Left ventricle myocardium inferior (tissue), 1 donor: Measurements from ENCODE around the gene SNX8. TPM values are rescaled to one million over a fixed set of nuclear protein-coding genes. Genes with fewer than 3 reads are reported as not detected.

Experiments used
- DNase-seq: peaks from one replicate; pipeline ENCODE4 v3.0.0-alpha.2; 2020
- H3K27ac ChIP-seq: fragments of 200-600 bp; replicated peaks from 2 replicates; pipeline ENCODE4 v1.8.0; 2021
- H3K27me3 ChIP-seq: fragments of 200-600 bp; 2 replicates; pipeline ENCODE4 v1.8.0; 2021; ENCODE audit warnings: low read depth
- H3K36me3 ChIP-seq: fragments of 200-600 bp; 2 replicates; pipeline ENCODE4 v1.8.0; 2021
- H3K4me1 ChIP-seq: fragments of 200-600 bp; 2 replicates; pipeline ENCODE4 v1.8.0; 2021
- H3K4me3 ChIP-seq: fragments of 200-600 bp; 2 replicates; pipeline ENCODE4 v1.8.0; 2021; ENCODE audit warnings: mild to moderate bottlenecking, moderate library complexity
- H3K9me3 ChIP-seq: fragments of 200-600 bp; replicated peaks from 2 replicates; pipeline ENCODE4 v1.8.0; 2021
- CTCF ChIP-seq: fragments of 200-600 bp; IDR thresholded peaks from 2 replicates; pipeline ENCODE4 v1.8.0; 2021; ENCODE audit warnings: antibody characterized with exemption, mild to moderate bottlenecking, borderline replicate concordance
- intact Hi-C: fragments of 100-400 bp; cut with micrococcal nuclease; formaldehyde crosslinking; loops from one replicate; pipeline ENCODE4 v1.11.0; 2022
- total RNA-seq: library from RNA; stranded (reverse); fragmentation: NEBNext Ultra II Directional; extraction: Animal tissue kit (Norgen Biotek cat#: 25700); gene quantifications from one replicate; pipeline ENCODE4 v1.2.1, GENCODE V29; 2021
- donor health status: DM: no; HTN: yes; CAD: no; lungs with severe emphysema.

Gene SNX8
- total RNA-seq, 1 donor from 2014 or later = 16.8 TPM

GRCh38 chr7:2244404-2244995 lies 69.7 kb downstream of the SNX8 start:
- H3K36me3 ChIP-seq = peaks cover under 1% of the 10 kb centered on the region
- TF ChIP-seq CTCF = no peak
- no peak for DNase-seq
- H3K27ac ChIP-seq = no peak overlapping the region
- H3K27me3 ChIP-seq = no peaks in the 10 kb centered on the region
- intact Hi-C loops = no loop called here
- H3K4me1 ChIP-seq = peaks cover 39% of the 10 kb centered on the region
- no peak overlapping the region for H3K4me3 ChIP-seq
- H3K9me3 ChIP-seq = no peaks in the 10 kb centered on the region

GRCh38 chr7:2243458-2243857 lies 70.8 kb downstream of the SNX8 start:
- no peak for TF ChIP-seq CTCF
- Histone ChIP-seq H3K36me3 (peaks cover 10% of the 10 kb centered on the region), H3K27ac (no peak overlapping the region), H3K4me3 (no peak overlapping the region), H3K9me3 (no peaks in the 10 kb centered on the region), H3K27me3 (no peaks in the 10 kb centered on the region), H3K4me1 (peaks cover 28% of the 10 kb centered on the region)
- DNase-seq = no peak
- intact Hi-C loops = no loop called here

- peak overlapping the region; percentile 83 for H3K27ac ChIP-seq
- no peak for TF ChIP-seq CTCF
- H3K36me3 ChIP-seq = peaks cover 17% of the 10 kb centered on the region
- H3K27me3 ChIP-seq = no peaks in the 10 kb centered on the region
- no peak for DNase-seq
- no peaks in the 10 kb centered on the region for H3K9me3 ChIP-seq
- intact Hi-C loops = no loop called here
- H3K4me1 ChIP-seq = peaks cover 26% of the 10 kb centered on the region
- H3K4me3 ChIP-seq = peak overlapping the region; percentile 100
These were observed 71.5 kb downstream of the SNX8 start for GRCh38 chr7:2242541-2243429.

GRCh38 chr7:2241580-2242540 lies 72.4 kb downstream of the SNX8 start, which contains the start of the genes MRM2 and NUDT1:
Gene MRM2 (minus strand): TSS chr7:2242205. CDS start chr7:2242169, 36 bp downstream.
Gene NUDT1 (plus strand): TSS chr7:2242226. CDS start chr7:2244575, 2,349 bp downstream.
- Histone ChIP-seq H3K4me3 (peak within 1 kb of the TSS; percentile 100), H3K36me3 (peaks cover 26% of the 10 kb centered on the region), H3K27ac (peak within 1 kb of the TSS; percentile 83), H3K9me3 (no peaks in the 10 kb centered on the region), H3K4me1 (peaks cover 26% of the 10 kb centered on the region), H3K27me3 (no peaks in the 10 kb centered on the region)
- peak; percentile 4 for TF ChIP-seq CTCF
- DNase-seq = peak; percentile 85
- intact Hi-C loops = no loop called here

GRCh38 chr7:2239242-2239641 lies 75.0 kb downstream of the SNX8 start:
- H3K4me1 ChIP-seq = peaks cover 38% of the 10 kb centered on the region
- no peak for TF ChIP-seq CTCF

More at GRCh38 chr7:2239242-2239641, 75.0 kb downstream of the SNX8 start:
- Histone ChIP-seq H3K27ac (no peak overlapping the region), H3K36me3 (peaks cover 49% of the 10 kb centered on the region), H3K4me3 (no peak overlapping the region), H3K27me3 (no peaks in the 10 kb centered on the region), H3K9me3 (no peaks in the 10 kb centered on the region)
- intact Hi-C loops = no loop called here
- no peak for DNase-seq
